ENCODE data around the gene IER5L. TPM values are rescaled to one million over a fixed set of nuclear protein-coding genes. Genes with fewer than 3 reads are reported as not detected.

Gene IER5L
- total and polyA plus RNA-seq, 2 of the 8 experiments (the other 6 are each of a cell fraction or from before 2014, with no cell fraction given): 0.65 to 1.0 TPM

- Histone ChIP-seq H2AFZ (ENCODE audit: low read length) (0 out of 2 replicates have a peak overlapping the region, but pooled peaks have one; percentile 16), H3K23me2 (ENCODE audit: low read depth, low read length) (no peaks in the 10 kb centered on the region), H3K4ac (replicated peaks; ENCODE audit: insufficient read length, low read depth, low read length) (no peak overlapping the region), H3K4me1 (replicated peaks in 1 of 4; ENCODE audit: control insufficient read depth in 3 of 4, insufficient read depth in 4 of 4, low read length in 3 of 4) (peaks cover 0 to 6% (median 3%) of the 10 kb centered on the region in 4 experiments; a peak in 4 of 7 replicates), H4K5ac (ENCODE audit: insufficient read length, low read depth, low read length) (no peak overlapping the region), H3K36me3 (ENCODE audit: control insufficient read depth in 2 of 4, insufficient read depth in 4 of 4, low read length in 3 of 4) (no peaks in the 10 kb centered on the region), H3K56ac (replicated peaks; ENCODE audit: insufficient read length, low read depth, low read length) (no peak overlapping the region), H3K4me2 (ENCODE audit: insufficient read depth in 1 of 2, low read depth in 2 of 2, low read length in 2 of 2) (no peak overlapping the region), H3K27ac (ENCODE audit: low read depth, low read length) (no peak overlapping the region), H2BK120ac (replicated peaks; ENCODE audit: low read depth, low read length) (no peak overlapping the region), H2BK12ac (ENCODE audit: low read depth, low read length) (no peak overlapping the region), H2BK20ac (ENCODE audit: low read length) (no peak overlapping the region), H4K20me1 (replicated peaks in 1 of 2; ENCODE audit: control insufficient read depth in 1 of 2, insufficient read depth in 2 of 2, low read length in 2 of 2) (no peaks in the 10 kb centered on the region), H4K91ac (replicated peaks; ENCODE audit: insufficient read length, low read length) (no peak overlapping the region), H3K14ac (ENCODE audit: insufficient read length) (no peak overlapping the region), H3K9ac (replicated peaks in 1 of 4; ENCODE audit: extremely low read depth in 1 of 4, low read depth in 3 of 4, low read length in 3 of 4) (no peak overlapping the region), H3K23ac (ENCODE audit: insufficient read length) (no peak overlapping the region), H3K18ac (ENCODE audit: extremely low read depth, low read length) (no peak overlapping the region), H3K9me3 (ENCODE audit: insufficient read depth in 2 of 2, low read depth in 1 of 2, low read length in 1 of 2) (no peaks in the 10 kb centered on the region; a peak in 1 of 4 replicates), H3K4me3 (ENCODE audit: extremely low read depth in 1 of 4, insufficient read depth in 2 of 4, low read depth in 3 of 4, low read length in 4 of 4) (no peak overlapping the region), H2AK5ac (ENCODE audit: low read depth, low read length) (no peak overlapping the region), H2BK5ac (ENCODE audit: low read depth, low read length) (no peak overlapping the region), H3K79me2 (ENCODE audit: control insufficient read depth in 1 of 2, insufficient read depth in 2 of 2, low read length in 2 of 2) (no peaks in the 10 kb centered on the region), H3K79me1 (ENCODE audit: low read depth, low read length) (no peaks in the 10 kb centered on the region), H4K8ac (ENCODE audit: extremely low read depth, insufficient read depth, low read length) (peak overlapping the region; percentile 62), H2BK15ac (ENCODE audit: low read length) (no peak overlapping the region), H3K27me3 (replicated peaks in 1 of 4; ENCODE audit: control insufficient read depth in 3 of 4, extremely low read depth in 1 of 4, insufficient read depth in 3 of 4, low read length in 3 of 4) (peaks cover 0 to 17% (median 12%) of the 10 kb centered on the region in 4 experiments; a peak in 4 of 7 replicates)
- 76% methylated on average over 5 of the region's 7 CpGs; no CpG with 5 or more reads in 1 of the 2 experiments for WGBS, 2 experiments (ENCODE audit: extremely low coverage in 1 of 2, insufficient coverage in 1 of 2, insufficient read length in 1 of 2, insufficient replicate concordance in 2 of 2, low coverage in 1 of 2, low lambda C conversion rate in 2 of 2, missing lambda C conversion rate in 1 of 2)
- FAIRE-seq (no peak), DNase-seq (ENCODE audit: low read depth in 1 of 2, low spot score in 2 of 2) (no peak)
- POLR2A ChIA-PET (ENCODE audit: partially characterized antibody): interaction anchor here (0.6 to 1.1 kb wide), 4 partner anchors 16 to 289 kb away, joined by 3 to 5 read pairs (median 4); no protein-coding TSS in a partner anchor
- CTCF ChIA-PET (ENCODE audit: partially characterized antibody): interaction anchor here (2.2 to 6.2 kb wide), 2 partner anchors 11 to 21 kb away, joined by 13 to 41 read pairs; no protein-coding TSS in a partner anchor
- TF ChIP-seq CBX5 (IDR thresholded peaks at IDR 0.05; ENCODE audit: low read depth, low read length): no peak
- no peak for TF ChIP-seq EZH2 (IDR thresholded peaks at IDR 0.05; ENCODE audit: low read depth, low read length, severe bottlenecking)
- TF ChIP-seq FOSL1 (IDR thresholded peaks at IDR 0.05; ENCODE audit: insufficient read depth, low read depth, low read length): no peak
- no peak for TF ChIP-seq KDM5A (IDR thresholded peaks at IDR 0.05; ENCODE audit: low read length)
- TF ChIP-seq YY1 (IDR thresholded peaks at IDR 0.05; ENCODE audit: low read depth, low read length): no peak
- no peak for TF ChIP-seq CHD2 (IDR thresholded peaks at IDR 0.05; ENCODE audit: low read length)
- no peak for TF ChIP-seq RAD21 (IDR thresholded peaks at IDR 0.05 in 1 of 2, conservative IDR thresholded peaks at IDR 0.05 in 1 of 2; ENCODE audit: low read depth in 2 of 2, low read length in 2 of 2)
- TF ChIP-seq GABPA (IDR thresholded peaks at IDR 0.05; ENCODE audit: borderline replicate concordance, insufficient read depth, low read length): no peak
- no peak for TF ChIP-seq ATF2 (IDR thresholded peaks at IDR 0.05; ENCODE audit: low read length)
- no peak for TF ChIP-seq ASH2L (IDR thresholded peaks at IDR 0.05; ENCODE audit: low read length)
- no peak for TF ChIP-seq MAFK (IDR thresholded peaks at IDR 0.05; ENCODE audit: low read depth, low read length)
- TF ChIP-seq KDM1A (IDR thresholded peaks at IDR 0.05; ENCODE audit: borderline replicate concordance, low read length): no peak
These were observed 15.6 kb upstream of the IER5L start for GRCh38 chr9:129193655-129194054.
